NCI-H2029 (cell line): ENCODE measurements around the gene SLC5A5.

Source experiments
- DNase-seq: peaks from one replicate; lab custom pipeline; 2025; lab: John Stamatoyannopoulos, UW

SLC5A5 gene

DNA sequence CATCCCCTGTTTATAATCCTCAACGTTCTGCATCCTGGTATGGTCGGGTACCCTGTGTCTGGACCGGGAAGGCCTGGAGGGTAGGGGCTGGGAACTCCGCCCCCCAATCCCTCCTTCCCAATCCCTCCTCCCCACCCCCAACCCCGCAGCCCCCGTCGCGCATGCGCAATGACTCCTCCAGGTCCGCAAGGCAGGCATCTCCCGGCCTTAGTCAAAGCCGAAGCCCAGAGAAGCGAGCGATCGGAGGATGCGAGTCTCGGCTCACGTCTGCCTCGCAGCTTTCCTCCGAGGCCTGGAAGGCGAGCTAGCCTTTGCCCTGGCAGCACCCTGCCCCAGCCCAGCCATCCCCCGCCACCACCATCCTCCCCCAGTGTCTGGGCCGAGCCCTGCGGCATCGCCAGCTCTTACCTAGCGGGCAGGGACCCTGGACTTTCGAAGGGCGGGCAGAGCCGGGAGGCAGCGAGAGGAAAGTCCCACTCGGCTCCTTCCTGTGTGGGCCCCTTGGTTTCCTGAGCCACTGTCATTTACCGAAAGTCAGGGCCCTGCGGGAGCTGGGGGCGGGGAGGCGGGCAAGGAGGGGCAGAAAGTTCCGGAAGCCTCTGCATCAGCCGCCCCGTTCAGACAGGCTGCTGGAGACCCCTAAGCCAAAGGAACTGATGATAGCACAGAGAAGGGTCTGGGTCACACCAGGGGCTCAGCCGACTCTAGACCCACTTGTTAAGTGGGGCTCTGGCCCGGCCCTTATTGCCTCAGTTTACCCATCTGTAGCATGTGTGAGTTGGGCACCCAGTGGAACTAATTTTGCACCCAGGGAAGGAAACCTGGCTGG lies 24.0 kb upstream of the SLC5A5 start, which contains the start of gene JAK3:
Gene JAK3 (minus strand): TSS at position 445 of the 829 bp plus-strand sequence. CDS start 3,565 bp downstream, outside the sequence.
- no peak for DNase-seq

DNA sequence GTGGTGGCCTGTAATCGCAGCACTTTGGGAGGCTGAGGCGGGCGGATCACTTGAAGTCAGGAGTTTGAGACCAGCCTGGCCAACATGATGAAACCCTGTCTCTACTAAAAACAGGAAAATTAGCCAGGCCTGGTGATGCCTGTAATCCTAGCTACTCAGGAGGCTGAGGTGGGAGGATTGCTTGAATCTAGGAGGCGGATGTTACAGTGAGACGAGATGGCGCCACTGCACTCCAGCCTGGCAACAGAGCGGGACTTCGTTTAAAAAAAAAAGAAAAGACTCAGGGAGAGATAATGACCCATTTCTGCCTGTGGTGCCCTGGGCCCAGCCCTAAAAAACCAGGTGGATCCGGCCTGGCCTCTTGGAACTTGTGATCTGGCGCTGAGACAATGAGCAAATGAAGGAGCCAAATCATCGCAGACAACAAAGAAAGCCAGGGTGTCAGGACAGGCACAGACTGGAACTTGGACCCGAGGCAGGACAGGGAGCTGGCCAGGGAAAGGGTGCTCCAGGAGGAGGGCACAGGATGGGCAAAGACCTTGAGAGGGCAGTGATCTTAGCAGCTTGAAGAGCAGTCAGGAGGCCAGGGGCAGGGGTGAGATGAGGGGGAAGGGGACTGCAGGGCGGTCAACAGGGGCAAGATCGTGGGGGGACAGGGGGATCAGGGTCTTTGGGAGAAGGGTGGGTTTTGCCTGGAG lies 23.0 kb upstream of the SLC5A5 start:
- peak; percentile 26 for DNase-seq

DNA sequence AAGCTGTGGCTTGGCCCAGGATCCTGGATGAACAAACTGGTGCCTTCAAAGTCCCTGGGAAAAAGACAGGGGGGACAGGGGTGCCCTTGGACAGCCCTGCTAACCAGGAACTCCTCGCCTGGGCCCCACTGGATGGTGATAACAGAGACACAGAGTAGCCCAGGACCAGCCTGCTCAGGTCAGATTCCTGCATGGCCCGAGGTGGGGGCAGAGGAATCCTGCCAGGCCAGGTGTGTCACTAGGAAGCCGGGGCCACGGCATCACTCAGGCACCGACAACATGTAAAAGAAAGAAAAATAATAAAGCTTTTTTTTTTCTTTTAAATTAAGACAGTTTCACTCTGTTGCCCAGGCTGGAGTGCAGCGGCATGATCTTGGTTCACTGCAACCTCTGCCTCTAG lies 17.7 kb upstream of the SLC5A5 start:
- no peak for DNase-seq

DNA sequence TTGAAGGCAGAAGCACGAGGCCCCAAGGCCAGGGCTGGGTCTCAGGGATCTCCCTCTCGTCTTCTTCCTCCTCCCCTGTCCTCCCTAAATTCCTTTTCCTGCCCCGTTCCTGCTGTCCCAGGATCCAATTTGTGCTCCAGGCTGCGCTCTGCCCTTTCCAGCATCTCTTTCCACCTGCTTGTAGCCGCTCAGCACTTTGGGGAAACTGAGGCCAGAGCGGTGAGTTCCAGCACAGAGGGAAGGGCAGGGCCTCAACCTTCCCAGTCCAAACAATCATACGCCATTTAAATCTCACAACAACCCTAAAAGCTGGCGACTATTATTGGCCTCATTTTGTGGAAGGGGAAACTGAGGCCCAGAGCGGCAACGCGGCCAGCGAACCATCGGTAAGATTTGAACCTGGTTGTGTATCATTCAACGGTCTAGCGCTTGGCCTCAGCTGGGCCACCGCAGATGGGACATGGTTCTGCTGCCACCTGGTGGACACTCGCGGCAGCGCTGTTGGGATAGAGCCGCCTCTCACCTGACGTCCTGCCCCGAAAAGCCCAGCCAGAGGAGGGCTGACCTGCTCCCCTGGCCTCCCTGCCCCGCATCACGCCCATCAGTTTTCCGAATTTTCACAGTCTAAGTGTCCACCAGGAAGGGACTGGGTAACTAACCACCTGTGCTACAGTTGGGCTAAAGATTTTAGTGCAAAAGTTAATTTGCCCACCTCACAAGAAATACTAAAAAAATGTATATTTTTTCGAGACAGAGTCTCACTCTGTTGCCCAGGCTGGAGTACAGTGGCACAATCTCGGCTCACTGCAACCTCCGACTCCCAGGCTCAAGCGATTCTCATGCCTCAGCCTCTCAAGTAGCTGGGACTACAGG lies 16.2 kb upstream of the SLC5A5 start:
- DNase-seq: peak; percentile 56

DNA sequence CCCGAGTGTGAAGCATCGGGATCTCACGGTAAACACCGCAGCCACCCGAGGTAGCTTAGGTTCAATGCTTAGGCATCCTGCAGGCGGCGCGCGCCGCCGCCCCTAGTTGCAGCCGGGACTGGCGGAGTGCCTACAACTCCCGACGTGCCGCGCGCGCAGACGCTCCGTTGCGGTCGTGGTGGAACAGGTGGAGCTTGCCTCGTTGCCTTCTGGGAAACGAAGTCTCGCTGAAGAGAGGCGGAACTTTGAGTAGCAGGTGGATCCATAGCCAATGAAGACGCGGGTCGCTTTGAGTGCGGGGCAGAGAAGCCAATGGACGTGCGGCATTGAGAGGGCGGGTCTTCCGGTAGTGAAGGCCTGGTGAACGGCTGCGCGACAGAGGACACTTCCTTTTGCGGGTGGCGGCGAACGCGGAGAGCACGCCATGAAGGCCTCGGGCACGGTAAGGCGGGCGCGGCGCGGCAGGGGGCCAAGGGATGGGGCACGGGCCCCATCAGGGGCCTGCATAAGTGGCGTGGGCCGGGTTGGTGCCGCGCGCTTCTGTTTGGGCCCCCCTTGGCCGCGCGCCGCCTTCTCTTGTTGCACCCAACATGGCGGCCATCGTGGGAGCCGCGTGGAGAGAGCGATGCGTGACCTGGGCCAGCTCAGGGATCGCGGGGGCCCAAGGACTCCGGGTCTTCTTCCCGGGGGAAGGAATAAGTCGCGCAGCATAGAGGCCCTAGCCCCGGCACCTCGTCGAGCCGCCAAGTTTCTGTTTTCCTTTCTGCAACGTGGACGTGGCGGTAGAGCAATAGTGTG lies 12.0 kb upstream of the SLC5A5 start, which contains the start of gene RPL18A:
Gene RPL18A (plus strand): TSS at position 378 of the 798 bp plus-strand sequence. CDS start 47 bp downstream, at position 425.
- DNase-seq: peak; percentile 100

DNA sequence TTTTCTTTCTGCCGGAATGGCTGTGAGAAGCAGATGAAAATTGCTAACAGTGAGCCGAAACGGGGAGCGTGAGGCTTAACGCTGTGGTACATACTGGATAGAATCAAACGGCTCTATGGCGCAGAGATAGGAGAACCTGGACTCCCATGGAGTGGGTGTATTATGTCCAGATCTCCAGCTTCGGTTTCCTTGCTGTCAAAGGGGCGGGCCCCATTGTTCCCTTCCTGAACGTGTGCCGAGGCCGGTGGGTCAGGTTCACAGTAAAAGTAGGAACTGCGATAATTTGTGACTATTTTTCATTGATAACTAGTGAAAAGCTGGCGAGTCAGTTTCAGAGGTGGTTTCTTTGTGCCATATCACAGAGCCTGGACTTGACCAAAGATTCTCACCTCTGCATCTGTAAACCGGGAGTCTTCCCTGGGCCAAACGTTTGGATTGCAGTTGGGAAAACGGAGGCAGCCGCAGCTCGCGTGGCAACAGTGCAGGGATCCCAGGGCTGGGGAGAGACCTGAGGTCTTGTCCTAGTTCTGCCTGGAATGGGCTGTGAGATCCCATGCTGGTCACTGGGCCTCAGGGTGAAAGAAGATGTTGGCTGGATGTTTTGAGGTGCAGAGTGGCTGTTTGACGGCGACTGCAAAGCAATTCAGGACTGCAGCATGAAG lies 11.3 kb upstream of the SLC5A5 start:
- DNase-seq: no peak

DNA sequence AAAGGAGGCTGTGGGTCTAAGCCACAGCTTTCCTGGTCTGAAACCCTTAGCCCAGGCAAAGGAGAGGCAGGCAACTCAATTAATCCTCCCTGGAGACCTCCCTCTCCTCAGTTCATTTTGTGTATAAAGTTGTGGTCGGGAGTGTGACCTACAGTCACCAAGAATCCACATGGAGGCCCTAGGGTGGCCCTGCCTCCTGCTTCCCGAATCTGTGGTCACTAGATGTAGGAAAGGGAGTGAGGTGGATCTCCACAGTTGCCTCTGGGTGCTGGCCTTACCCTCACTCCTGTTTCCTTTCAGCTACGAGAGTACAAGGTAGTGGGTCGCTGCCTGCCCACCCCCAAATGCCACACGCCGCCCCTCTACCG lies 10.8 kb upstream of the SLC5A5 start:
- no peak for DNase-seq

DNA sequence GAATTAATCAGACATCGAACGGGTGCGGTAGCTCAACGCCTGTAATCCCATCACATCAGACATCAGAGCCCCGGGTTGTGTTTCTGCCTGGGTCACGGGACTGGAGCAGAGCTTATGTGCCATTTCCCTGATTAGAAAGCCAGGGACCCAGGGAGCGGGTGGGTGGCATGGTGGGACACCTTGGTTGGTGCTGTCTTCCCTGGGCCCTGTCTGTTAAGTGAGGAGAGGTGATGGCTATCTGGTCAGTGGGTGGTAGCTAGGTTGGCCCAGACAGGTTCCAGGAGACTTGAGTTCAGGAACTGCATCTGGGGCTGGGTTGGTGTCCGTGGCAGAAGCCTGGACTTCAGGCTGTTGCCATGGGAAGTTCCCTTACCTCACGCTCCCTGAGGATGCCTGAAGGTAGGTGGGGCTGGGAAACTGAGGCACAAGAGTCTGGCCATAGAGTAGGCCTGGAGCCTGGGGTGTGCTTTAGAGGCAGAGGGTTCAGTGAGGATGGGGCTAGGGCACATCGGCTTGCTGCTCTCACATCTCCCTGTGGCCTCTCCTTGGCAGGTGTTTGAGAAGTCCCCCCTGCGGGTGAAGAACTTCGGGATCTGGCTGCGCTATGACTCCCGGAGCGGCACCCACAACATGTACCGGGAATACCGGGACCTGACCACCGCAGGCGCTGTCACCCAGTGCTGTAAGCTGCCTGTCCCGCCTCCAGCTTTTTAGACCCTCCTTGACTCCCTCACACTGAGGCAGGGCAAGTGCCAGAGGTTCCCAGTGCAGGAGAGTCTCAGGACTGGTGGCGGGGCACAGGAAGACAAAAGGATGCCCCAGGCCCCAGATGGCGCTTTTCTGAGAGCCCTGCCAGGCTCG lies 10.0 kb upstream of the SLC5A5 start:
- no peak for DNase-seq

DNA sequence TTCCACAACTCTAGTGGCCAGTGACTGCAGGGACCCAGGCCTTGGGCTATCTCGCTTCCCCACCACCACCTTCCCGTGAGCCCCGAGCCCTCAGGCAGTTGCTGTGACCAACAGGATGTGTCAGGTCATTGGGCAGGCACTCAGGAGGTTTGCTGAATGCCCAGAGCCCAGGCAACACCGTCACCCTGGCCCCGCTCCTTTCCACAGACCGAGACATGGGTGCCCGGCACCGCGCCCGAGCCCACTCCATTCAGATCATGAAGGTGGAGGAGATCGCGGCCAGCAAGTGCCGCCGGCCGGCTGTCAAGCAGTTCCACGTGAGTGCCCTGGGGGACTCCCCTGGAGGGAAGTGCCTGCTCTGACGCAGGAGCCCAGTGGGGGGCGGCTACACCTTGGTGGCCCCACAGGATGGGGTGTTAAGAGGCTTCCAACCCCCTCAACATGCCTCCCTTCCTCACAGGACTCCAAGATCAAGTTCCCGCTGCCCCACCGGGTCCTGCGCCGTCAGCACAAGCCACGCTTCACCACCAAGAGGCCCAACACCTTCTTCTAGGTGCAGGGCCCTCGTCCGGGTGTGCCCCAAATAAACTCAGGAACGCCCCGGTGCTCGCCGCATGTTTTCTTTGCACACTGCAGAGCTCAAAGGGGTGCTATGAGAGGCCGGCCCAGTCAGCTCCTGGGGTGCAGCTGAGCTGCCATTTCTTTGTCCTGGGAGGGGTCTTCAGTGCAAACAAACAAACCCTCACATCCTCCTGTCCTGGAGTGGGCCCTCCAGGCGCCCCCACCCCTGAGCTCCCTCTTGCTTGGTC lies 8.8 kb upstream of the SLC5A5 start:
- DNase-seq: no peak

DNA sequence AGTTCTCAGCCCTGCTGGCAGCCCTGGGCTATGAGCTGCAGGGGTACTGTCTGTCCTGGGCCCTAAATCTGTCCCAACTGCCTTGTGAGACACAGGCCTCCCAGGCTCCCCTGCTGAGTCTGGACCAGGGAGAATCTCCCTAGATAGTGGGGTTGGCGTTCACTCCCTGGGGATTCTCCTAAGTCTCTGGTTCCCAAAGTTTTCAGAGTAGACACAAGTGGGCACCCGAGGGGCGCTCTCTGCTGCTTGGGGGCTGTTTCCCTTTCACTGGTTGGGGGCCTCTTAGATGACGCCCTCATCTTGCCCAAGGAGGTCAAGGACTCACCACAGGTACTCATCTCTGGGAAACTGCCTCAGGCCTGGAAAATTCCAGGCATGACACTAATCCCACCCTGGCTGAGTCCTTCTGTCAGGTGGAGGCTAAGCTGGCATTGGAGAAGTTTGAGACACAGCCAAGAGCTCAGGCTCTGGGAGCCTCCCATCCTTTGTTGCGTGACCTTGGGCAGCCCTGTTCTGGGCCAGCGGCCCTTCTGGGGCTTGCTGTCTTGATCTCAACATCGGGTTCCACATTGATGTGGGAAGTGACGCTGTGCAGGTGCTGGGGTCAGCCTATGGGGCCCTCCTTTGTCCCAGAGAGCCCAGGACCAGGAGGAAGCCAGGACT lies 8.1 kb upstream of the SLC5A5 start:
- no peak for DNase-seq

DNA sequence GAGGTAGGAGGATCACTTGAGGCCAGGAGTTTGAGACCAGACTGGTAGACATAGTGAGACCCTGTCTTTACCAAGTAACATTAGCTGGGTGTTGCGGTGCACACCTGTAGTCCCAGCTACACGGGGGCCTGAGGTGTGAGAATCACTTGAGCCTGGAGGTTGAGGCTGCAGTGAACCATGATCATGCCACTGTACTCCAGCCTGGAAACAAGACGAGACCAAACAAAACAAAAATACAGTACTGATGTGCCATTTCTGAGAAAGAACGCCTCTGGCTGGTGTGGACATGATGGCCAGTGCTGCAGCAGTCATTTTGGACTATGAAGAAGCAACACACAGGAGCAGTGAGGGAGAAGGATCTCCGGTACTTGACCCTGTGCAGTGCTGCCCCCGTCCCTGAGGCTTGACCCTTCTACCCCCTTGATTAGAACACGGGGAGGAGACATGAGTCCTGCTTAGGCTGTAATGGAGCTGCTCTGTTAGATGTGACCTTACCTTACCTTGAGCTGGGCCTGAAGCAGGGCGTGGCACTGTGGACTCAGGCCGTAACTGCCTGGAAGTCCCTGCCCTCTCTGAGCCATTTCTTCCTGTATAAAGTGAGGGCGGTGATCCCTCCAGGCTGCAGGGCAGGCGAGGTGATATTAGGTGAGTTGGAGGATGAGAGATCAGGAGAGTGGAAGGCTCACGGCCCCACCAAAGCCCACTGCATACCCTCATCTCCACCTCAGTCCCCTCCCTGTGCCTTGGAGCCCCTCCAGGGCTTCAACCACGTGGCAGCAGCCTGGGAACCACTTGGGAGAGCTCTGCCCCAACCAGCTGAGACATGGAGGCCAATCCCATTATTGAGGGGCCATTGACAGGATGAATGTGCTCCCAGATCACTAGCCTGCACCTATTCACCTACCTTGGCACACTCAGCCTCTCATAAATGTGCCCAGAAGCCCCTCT lies 6.1 kb upstream of the SLC5A5 start:
- no peak for DNase-seq

DNA sequence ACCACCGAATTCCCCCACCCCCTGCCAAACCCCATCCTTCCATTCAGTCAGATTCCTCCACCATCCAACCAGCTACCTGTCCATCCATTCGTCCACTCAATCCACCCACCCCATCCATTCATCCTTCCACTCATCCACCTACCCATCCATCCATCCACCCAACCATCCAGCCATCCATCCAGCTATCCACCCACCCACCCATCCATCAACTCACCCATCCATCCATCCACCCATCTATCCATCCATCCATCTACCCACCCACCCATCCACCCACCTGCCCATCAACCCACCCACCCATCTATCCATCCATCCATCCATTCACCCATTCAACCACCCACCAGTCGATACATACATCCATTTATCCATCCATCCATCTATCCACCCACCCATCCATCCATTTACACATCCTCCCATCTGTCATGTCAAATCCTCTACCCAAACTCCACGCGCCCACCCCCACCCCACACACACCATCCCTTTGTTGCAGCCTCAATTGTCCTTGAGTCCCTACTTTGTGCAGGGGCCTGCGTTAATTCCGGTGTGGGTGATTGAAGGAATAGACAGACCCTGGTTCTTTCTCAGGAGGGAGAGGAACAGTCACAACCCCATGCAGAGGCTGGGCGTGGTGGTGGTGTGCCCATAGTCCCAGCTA lies 5.3 kb upstream of the SLC5A5 start:
- no peak for DNase-seq

DNA sequence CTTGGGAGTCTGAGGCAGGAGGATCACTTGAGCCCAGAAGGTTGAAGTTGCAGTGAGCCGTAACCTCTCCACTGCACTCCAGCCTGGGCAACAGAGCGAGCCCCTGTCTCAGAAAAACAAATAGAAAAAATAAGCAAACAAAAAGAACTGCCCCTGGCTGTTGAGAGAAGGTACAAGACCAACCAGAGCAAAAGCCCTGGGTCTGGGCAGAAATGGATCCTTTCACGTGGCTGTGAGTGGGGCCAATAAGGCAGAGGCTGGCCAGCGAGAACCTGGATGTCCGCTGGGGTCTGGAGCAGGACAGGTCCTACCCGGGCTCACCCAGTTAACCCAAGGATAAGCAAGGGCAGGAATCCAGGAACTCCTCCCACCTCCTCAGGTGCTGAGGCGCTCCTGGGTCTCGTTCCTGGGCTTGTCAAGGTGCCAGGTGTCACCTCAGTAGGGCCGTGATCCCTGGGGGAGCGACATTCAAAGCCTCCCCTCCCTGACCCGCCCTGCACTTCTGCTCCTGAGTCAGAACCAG lies 4.7 kb upstream of the SLC5A5 start:
- no peak for DNase-seq

DNA sequence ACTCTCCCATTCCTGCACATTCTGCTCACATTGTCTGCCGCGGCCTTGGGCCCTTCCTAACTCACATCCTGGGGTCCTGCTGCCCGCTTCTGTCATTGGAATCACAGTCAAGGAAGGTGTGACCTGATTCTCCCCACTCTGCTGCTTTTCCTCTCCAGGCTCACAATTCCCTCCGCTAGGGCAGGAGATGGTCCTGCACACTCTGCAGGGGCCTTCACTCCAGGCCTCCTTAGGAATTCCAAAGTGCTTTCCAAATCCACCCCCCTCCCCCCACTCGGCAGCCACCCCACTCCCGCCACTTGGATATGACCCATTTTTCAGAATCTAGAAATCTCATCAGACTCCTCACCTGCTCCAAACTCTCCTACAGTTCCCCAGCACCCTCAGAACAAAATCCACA lies 3.1 kb upstream of the SLC5A5 start:
- no peak for DNase-seq

DNA sequence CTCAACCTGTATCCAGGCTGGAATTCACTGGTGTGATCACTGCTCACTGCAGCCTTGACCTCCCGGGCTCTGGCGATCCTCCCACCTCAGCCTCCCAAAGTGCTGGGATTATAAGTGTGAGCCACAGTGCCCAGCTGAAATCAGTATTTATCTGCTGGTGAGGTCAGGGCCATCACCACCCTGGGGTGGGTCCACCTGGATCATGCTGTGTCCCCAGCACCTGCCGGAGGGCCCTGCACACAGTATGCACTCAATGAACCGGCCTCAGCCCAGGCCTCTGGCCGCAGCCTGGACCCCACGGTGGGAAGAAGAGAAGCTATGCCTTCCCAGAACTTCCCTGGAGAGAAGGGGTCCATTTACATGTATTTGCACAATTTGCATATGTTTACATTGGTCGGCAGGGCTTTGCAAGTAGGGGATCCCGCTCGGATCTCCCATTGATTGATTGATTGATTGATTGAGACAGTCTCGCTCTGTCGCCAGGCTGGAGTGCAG lies 2.6 kb upstream of the SLC5A5 start:
- no peak for DNase-seq
